ENCODE measurements around the gene FBXO11.

The FBXO11 gene

DNA sequence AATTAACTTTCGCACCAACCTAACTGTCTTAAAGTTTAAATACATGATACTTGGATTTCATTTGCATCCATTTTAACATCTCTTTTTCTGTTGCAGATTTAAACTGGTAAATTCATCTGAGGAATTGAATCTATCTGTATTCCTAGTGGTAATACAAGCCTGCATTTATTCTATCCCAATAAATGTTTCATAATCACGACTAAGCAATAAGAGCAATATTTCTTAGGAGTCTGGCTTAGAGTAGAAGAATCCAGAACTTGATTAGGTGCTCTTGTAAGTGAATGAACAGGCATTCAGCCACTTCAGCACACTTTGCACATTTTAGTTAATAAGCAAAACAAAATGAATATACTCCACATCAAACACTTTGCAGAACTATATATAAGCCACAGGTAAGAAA, 96.4 kb downstream of the FBXO11 start:
- no peak for TF ChIP-seq CSDC2 (CRISPR knock-in tag; IDR thresholded peaks at IDR 0.05)
- no peak for TF ChIP-seq ESRRG (CRISPR knock-in tag; IDR thresholded peaks at IDR 0.05)
- no peak for TF ChIP-seq TCF4 (CRISPR knock-in tag; IDR thresholded peaks at IDR 0.05; ENCODE audit: borderline replicate concordance)
- TF ChIP-seq PATZ1 (CRISPR knock-in tag; IDR thresholded peaks at IDR 0.05; ENCODE audit: borderline replicate concordance), result no peak
- TF ChIP-seq ISL1 (CRISPR knock-in tag; IDR thresholded peaks at IDR 0.05), result no peak
- TF ChIP-seq BACH2 (CRISPR knock-in tag; IDR thresholded peaks at IDR 0.05; ENCODE audit: borderline replicate concordance), result no peak
- TF ChIP-seq, protein P1, sequence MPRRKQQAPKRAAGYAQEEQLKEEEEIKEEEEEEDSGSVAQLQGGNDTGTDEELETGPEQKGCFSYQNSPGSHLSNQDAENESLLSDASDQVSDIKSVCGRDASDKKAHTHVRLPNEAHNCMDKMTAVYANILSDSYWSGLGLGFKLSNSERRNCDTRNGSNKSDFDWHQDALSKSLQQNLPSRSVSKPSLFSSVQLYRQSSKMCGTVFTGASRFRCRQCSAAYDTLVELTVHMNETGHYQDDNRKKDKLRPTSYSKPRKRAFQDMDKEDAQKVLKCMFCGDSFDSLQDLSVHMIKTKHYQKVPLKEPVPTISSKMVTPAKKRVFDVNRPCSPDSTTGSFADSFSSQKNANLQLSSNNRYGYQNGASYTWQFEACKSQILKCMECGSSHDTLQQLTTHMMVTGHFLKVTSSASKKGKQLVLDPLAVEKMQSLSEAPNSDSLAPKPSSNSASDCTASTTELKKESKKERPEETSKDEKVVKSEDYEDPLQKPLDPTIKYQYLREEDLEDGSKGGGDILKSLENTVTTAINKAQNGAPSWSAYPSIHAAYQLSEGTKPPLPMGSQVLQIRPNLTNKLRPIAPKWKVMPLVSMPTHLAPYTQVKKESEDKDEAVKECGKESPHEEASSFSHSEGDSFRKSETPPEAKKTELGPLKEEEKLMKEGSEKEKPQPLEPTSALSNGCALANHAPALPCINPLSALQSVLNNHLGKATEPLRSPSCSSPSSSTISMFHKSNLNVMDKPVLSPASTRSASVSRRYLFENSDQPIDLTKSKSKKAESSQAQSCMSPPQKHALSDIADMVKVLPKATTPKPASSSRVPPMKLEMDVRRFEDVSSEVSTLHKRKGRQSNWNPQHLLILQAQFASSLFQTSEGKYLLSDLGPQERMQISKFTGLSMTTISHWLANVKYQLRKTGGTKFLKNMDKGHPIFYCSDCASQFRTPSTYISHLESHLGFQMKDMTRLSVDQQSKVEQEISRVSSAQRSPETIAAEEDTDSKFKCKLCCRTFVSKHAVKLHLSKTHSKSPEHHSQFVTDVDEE (CRISPR knock-in tag; IDR thresholded peaks at IDR 0.05), result no peak
- TF ChIP-seq OSR1 (CRISPR knock-in tag; IDR thresholded peaks at IDR 0.05), result no peak
- TF ChIP-seq SNAI2 (CRISPR knock-in tag; IDR thresholded peaks at IDR 0.05), result no peak
- ATAC-seq, result no peak

DNA sequence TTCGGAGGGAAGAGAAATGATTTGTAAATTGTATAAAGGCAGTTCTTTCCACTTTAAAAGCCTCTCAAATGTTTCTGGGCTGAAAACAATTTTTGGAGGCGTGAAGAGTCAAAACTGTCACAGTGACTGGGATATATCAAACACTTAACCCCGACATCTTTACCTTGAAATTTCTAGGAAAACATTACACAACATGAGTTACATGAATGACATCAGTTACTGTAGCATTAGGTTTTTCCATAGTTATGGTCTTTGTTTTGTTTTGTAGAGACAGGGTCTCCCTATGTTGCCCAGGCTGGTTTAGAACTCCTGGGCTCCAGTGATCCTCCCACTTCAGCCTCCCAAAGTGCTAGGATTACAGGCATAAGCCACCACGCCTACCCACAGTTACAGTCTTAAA, 97.7 kb downstream of the FBXO11 start:
- ATAC-seq, result no peak
- TF ChIP-seq, protein P1 (CRISPR knock-in tag; IDR thresholded peaks at IDR 0.05), result no peak
- TF ChIP-seq BACH2 (CRISPR knock-in tag; IDR thresholded peaks at IDR 0.05; ENCODE audit: borderline replicate concordance) (no peak), TOX (CRISPR knock-in tag; IDR thresholded peaks at IDR 0.05; ENCODE audit: borderline replicate concordance) (no peak), OSR1 (CRISPR knock-in tag; IDR thresholded peaks at IDR 0.05) (no peak), ZFP3 (CRISPR knock-in tag; IDR thresholded peaks at IDR 0.05) (no peak), ZC3H10 (CRISPR knock-in tag; IDR thresholded peaks at IDR 0.05) (no peak), ARNTL (CRISPR knock-in tag; IDR thresholded peaks at IDR 0.05; ENCODE audit: borderline replicate concordance, low read depth) (no peak), CREB5 (CRISPR knock-in tag; IDR thresholded peaks at IDR 0.05; ENCODE audit: low read depth) (no peak), ZNF70 (CRISPR knock-in tag; IDR thresholded peaks at IDR 0.05) (no peak), ISL1 (CRISPR knock-in tag; IDR thresholded peaks at IDR 0.05) (no peak), ESRRG (CRISPR knock-in tag; IDR thresholded peaks at IDR 0.05) (no peak), SNAI2 (CRISPR knock-in tag; IDR thresholded peaks at IDR 0.05) (no peak), RARB (CRISPR knock-in tag; IDR thresholded peaks at IDR 0.05) (no peak), PPARA (CRISPR knock-in tag; IDR thresholded peaks at IDR 0.05; ENCODE audit: borderline replicate concordance) (no peak), CSRNP3 (CRISPR knock-in tag; IDR thresholded peaks at IDR 0.05) (no peak), ZNF565 (CRISPR knock-in tag; conservative IDR thresholded peaks at IDR 0.05; ENCODE audit: low read depth) (no peak), ZFP30 (CRISPR knock-in tag; IDR thresholded peaks at IDR 0.05) (no peak)

DNA sequence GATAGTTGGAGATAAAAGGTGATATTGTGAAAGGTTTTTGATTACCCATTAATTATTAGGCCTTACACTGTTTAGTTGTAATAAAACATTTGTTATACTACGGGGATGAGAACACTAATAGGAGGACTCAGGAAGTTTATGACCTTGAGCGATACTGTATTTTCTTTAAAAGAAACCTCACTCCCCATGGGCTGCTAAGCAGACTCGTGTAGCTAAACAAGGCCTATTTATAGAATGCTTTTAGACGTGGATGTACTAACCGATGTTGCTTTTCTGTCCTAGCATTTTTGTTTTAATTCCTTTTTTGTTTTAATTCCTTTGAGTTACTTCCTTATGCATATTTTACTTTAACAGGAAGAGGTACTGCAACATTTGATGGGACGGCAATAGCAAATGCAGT, 100.4 kb downstream of the FBXO11 start:
- no peak for ATAC-seq
- no peak for TF ChIP-seq OSR1 (CRISPR knock-in tag; IDR thresholded peaks at IDR 0.05)
- TF ChIP-seq CREB5 (CRISPR knock-in tag; IDR thresholded peaks at IDR 0.05; ENCODE audit: low read depth), result no peak
- no peak for TF ChIP-seq ARNTL (CRISPR knock-in tag; IDR thresholded peaks at IDR 0.05; ENCODE audit: borderline replicate concordance, low read depth)
- no peak for TF ChIP-seq CSDC2 (CRISPR knock-in tag; IDR thresholded peaks at IDR 0.05)
- TF ChIP-seq ISL1 (CRISPR knock-in tag; IDR thresholded peaks at IDR 0.05), result no peak
- no peak for TF ChIP-seq ZNF565 (CRISPR knock-in tag; conservative IDR thresholded peaks at IDR 0.05; ENCODE audit: low read depth)
- TF ChIP-seq ZFP3 (CRISPR knock-in tag; IDR thresholded peaks at IDR 0.05), result no peak
- TF ChIP-seq, protein P2, sequence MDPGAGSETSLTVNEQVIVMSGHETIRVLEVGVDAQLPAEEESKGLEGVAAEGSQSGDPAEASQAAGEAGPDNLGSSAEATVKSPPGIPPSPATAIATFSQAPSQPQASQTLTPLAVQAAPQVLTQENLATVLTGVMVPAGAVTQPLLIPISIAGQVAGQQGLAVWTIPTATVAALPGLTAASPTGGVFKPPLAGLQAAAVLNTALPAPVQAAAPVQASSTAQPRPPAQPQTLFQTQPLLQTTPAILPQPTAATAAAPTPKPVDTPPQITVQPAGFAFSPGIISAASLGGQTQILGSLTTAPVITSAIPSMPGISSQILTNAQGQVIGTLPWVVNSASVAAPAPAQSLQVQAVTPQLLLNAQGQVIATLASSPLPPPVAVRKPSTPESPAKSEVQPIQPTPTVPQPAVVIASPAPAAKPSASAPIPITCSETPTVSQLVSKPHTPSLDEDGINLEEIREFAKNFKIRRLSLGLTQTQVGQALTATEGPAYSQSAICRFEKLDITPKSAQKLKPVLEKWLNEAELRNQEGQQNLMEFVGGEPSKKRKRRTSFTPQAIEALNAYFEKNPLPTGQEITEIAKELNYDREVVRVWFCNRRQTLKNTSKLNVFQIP (CRISPR knock-in tag; IDR thresholded peaks at IDR 0.05; ENCODE audit: borderline replicate concordance, low read depth), result no peak
- no peak for TF ChIP-seq TCF4 (CRISPR knock-in tag; IDR thresholded peaks at IDR 0.05; ENCODE audit: borderline replicate concordance)
- no peak for TF ChIP-seq GLIS3 (CRISPR knock-in tag; IDR thresholded peaks at IDR 0.05)
- TF ChIP-seq PPARA (CRISPR knock-in tag; IDR thresholded peaks at IDR 0.05; ENCODE audit: borderline replicate concordance), result no peak

All from SK-N-SH treated with all-trans-retinoic acid at 6 μM for 48 hours (cell line).